GM18873 (cell line): ENCODE measurements around the gene CELF4.

ENCODE experiments used
- ATAC-seq: cut with Tn5 transposase; IDR thresholded peaks from one replicate; pipeline ENCODE4 v1.9.1; 2021; ENCODE audit warnings: mild to moderate bottlenecking, moderate library complexity, moderate number of reproducible peaks; ENCODE audit not compliant: unreplicated experiment, low FRiP score

Gene CELF4

GRCh38 chr18:37309059-37309458 lies 256.5 kb downstream of the CELF4 start:
- ATAC-seq = no peak

- no peak for ATAC-seq
Measured at GRCh38 chr18:37307181-37307580, 258.4 kb downstream of the CELF4 start.

GRCh38 chr18:37306432-37306831 lies 259.2 kb downstream of the CELF4 start:
- ATAC-seq = no peak

GRCh38 chr18:37305066-37305465 lies 260.5 kb downstream of the CELF4 start:
- ATAC-seq = no peak

GRCh38 chr18:37304012-37304680 lies 261.5 kb downstream of the CELF4 start:
- ATAC-seq = no peak

GRCh38 chr18:37303009-37303408 lies 262.6 kb downstream of the CELF4 start:
- no peak for ATAC-seq

- ATAC-seq = no peak
Measured at GRCh38 chr18:37302519-37302918, 263.1 kb downstream of the CELF4 start.

GRCh38 chr18:37299471-37300304 lies 265.9 kb downstream of the CELF4 start:
- ATAC-seq = no peak

- ATAC-seq = no peak
Measured at GRCh38 chr18:37298816-37299215, 266.8 kb downstream of the CELF4 start.

- ATAC-seq = no peak
Measured at GRCh38 chr18:37297106-37297505, 268.5 kb downstream of the CELF4 start.

GRCh38 chr18:37294951-37295350 lies 270.6 kb downstream of the CELF4 start:
- no peak for ATAC-seq

- ATAC-seq = no peak
Measured at GRCh38 chr18:37293359-37293758, 272.2 kb downstream of the CELF4 start.

GRCh38 chr18:37289423-37289822 lies 276.2 kb downstream of the CELF4 start:
- no peak for ATAC-seq

GRCh38 chr18:37287601-37288000 lies 278.0 kb downstream of the CELF4 start:
- no peak for ATAC-seq

- no peak for ATAC-seq
Measured at GRCh38 chr18:37286801-37287200, 278.8 kb downstream of the CELF4 start.

- ATAC-seq = no peak
Measured at GRCh38 chr18:37285825-37286224, 279.8 kb downstream of the CELF4 start.

GRCh38 chr18:37284260-37284659 lies 281.3 kb downstream of the CELF4 start:
- ATAC-seq = no peak

GRCh38 chr18:37282386-37283037 lies 283.1 kb downstream of the CELF4 start:
- no peak for ATAC-seq

- no peak for ATAC-seq
Measured at GRCh38 chr18:37280701-37281393, 284.8 kb downstream of the CELF4 start.

- no peak for ATAC-seq
Measured at GRCh38 chr18:37277804-37278203, 287.8 kb downstream of the CELF4 start.
